HEK293T (cell line): ENCODE data around the gene SAMD14.

Experiments
- CTCF ChIA-PET: fragments of 350-600 bp; formaldehyde crosslinking; extraction: SDS; loops from one replicate; lab custom pipeline; 2021; ENCODE audit warnings: antibody characterized with exemption, inconsistent platforms; lab: Yijun Ruan, JAX
- POLR2A ChIA-PET: fragments of 350-600 bp; formaldehyde crosslinking; extraction: SDS; loops from one replicate; lab custom pipeline; 2020; ENCODE audit warnings: antibody characterized with exemption, inconsistent platforms; lab: Yijun Ruan, JAX
- DNase-seq: peaks from one replicate; pipeline ENCODE4 v3.0.0; 2012; ENCODE audit warnings: mixed read lengths; ENCODE audit errors: extremely low spot score
- ARNT ChIP-seq: fragments of 450-650 bp; IDR thresholded peaks from 2 replicates; pipeline ENCODE4 v1.6.1; 2017; ENCODE audit warnings: mild to moderate bottlenecking
- BHLHE40 ChIP-seq: fragments of 450-650 bp; IDR thresholded peaks from 2 replicates; pipeline ENCODE4 v1.6.1; 2016; ENCODE audit warnings: mild to moderate bottlenecking, moderate library complexity, borderline replicate concordance
- CTBP1 ChIP-seq: fragments of 450-650 bp; IDR thresholded peaks from 2 replicates; pipeline ENCODE4 v1.6.1; 2016; ENCODE audit warnings: borderline replicate concordance
- ELF4 ChIP-seq: fragments of 450-650 bp; IDR thresholded peaks from 2 replicates; pipeline ENCODE4 v1.6.1; 2017; ENCODE audit warnings: antibody characterized with exemption
- FOXA1 ChIP-seq: fragments of 450-650 bp; IDR thresholded peaks from 2 replicates; pipeline ENCODE4 v1.6.1; 2016; ENCODE audit warnings: mild to moderate bottlenecking
- FOXK2 ChIP-seq: fragments of 450-650 bp; IDR thresholded peaks from 2 replicates; pipeline ENCODE4 v1.6.1; 2016; ENCODE audit warnings: mild to moderate bottlenecking
- FOXM1 ChIP-seq: fragments of 450-650 bp; IDR thresholded peaks from 2 replicates; pipeline ENCODE4 v1.6.1; 2017; ENCODE audit warnings: mild to moderate bottlenecking, borderline replicate concordance
- HDGF ChIP-seq: fragments of 450-650 bp; IDR thresholded peaks from 2 replicates; pipeline ENCODE4 v1.6.1; 2017; ENCODE audit warnings: antibody characterized with exemption, borderline replicate concordance
- L3MBTL2 ChIP-seq: fragments of 450-650 bp; conservative IDR thresholded peaks from 2 replicates; pipeline ENCODE4 v1.6.1; 2016; ENCODE audit warnings: mild to moderate bottlenecking
- LEF1 ChIP-seq: fragments of 450-650 bp; IDR thresholded peaks from 2 replicates; pipeline ENCODE4 v1.6.1; 2017; ENCODE audit warnings: mild to moderate bottlenecking, borderline replicate concordance
- NFRKB ChIP-seq: fragments of 450-650 bp; IDR thresholded peaks from 2 replicates; pipeline ENCODE4 v1.6.1; 2016; ENCODE audit warnings: mild to moderate bottlenecking, moderate library complexity
- PKNOX1 ChIP-seq: fragments of 450-650 bp; IDR thresholded peaks from 2 replicates; pipeline ENCODE4 v1.6.1; 2016
- SP1 ChIP-seq: fragments of 450-650 bp; IDR thresholded peaks from 2 replicates; pipeline ENCODE4 v1.6.1; 2017
- SUZ12 ChIP-seq: fragments of 450-650 bp; IDR thresholded peaks from 2 replicates; pipeline ENCODE4 v1.6.1; 2016; ENCODE audit warnings: mild to moderate bottlenecking
- TARDBP ChIP-seq: fragments of 450-650 bp; IDR thresholded peaks from 2 replicates; pipeline ENCODE4 v1.6.1; 2016
- ZNF384 ChIP-seq: fragments of 450-650 bp; IDR thresholded peaks from 2 replicates; pipeline ENCODE4 v1.6.1; 2016

The SAMD14 gene

GRCh38 chr17:50098583-50098982, 31.4 kb downstream of the SAMD14 start:
- POLR2A ChIA-PET: interaction anchor here (1.5 to 2.2 kb wide), 2 partner anchors 54 to 62 kb away, joined by 4 to 11 read pairs; no protein-coding TSS in a partner anchor
- no peak for TF ChIP-seq PKNOX1
- TF ChIP-seq L3MBTL2: no peak
- TF ChIP-seq FOXM1: no peak
- no peak for TF ChIP-seq ZNF384
- no peak for TF ChIP-seq CTBP1
- no peak for TF ChIP-seq SUZ12
- TF ChIP-seq LEF1: no peak
- no peak for TF ChIP-seq BHLHE40
- no peak for TF ChIP-seq HDGF
- TF ChIP-seq FOXA1: no peak
- TF ChIP-seq ELF4: no peak
- no peak for TF ChIP-seq ARNT
- TF ChIP-seq SP1: no peak
- TF ChIP-seq NFRKB: no peak
- CTCF ChIA-PET: interaction anchor here (1.0 kb wide), 1 partner anchor 11 kb away, joined by 3 read pairs; no protein-coding TSS in a partner anchor
- DNase-seq: no peak

- CTCF ChIA-PET: interaction anchor here (1.0 kb wide), 1 partner anchor 10 kb away, joined by 3 read pairs; no protein-coding TSS in a partner anchor
Measured at GRCh38 chr17:50097926-50098325, 32.0 kb downstream of the SAMD14 start.

GRCh38 chr17:50097455-50097854, 32.5 kb downstream of the SAMD14 start:
- TF ChIP-seq CTBP1 (no peak), L3MBTL2 (no peak), BHLHE40 (no peak), TARDBP (no peak), HDGF (no peak), FOXA1 (no peak), ZNF384 (no peak), NFRKB (no peak), SUZ12 (no peak), FOXK2 (no peak), ELF4 (no peak), FOXM1 (no peak), PKNOX1 (no peak), SP1 (no peak), LEF1 (no peak), ARNT (no peak)
- POLR2A ChIA-PET: interaction anchor here (0.6 to 2.2 kb wide), 3 partner anchors 55 to 420 kb away, joined by 3 to 11 read pairs (median 4); no protein-coding TSS in a partner anchor
- CTCF ChIA-PET: interaction anchor here (0.9 to 1.0 kb wide), 2 partner anchors 10 to 72 kb away, joined by 3 read pairs; no protein-coding TSS in a partner anchor
- no peak for DNase-seq

More at GRCh38 chr17:50097926-50098325, 32.0 kb downstream of the SAMD14 start:
- no peak for DNase-seq
- TF ChIP-seq FOXM1 (no peak), L3MBTL2 (no peak), TARDBP (no peak), ZNF384 (no peak), CTBP1 (no peak)
- POLR2A ChIA-PET: interaction anchor here (1.5 to 2.2 kb wide), 2 partner anchors 54 to 63 kb away, joined by 4 to 11 read pairs; no protein-coding TSS in a partner anchor

GRCh38 chr17:50096758-50097157, 33.2 kb downstream of the SAMD14 start:
- ChIA-PET CTCF (interaction anchor here (0.9 kb wide), 2 partner anchors 9 to 73 kb away, joined by 3 read pairs; no protein-coding TSS in a partner anchor), POLR2A (interaction anchor here (0.6 to 2.2 kb wide), 2 partner anchors 56 to 419 kb away, joined by 3 to 11 read pairs; no protein-coding TSS in a partner anchor)
- DNase-seq: no peak
- TF ChIP-seq FOXM1 (no peak), ZNF384 (no peak)

- DNase-seq: no peak
- ChIA-PET CTCF (interaction anchor here (0.9 to 1.0 kb wide), 2 partner anchors 9 to 19 kb away, joined by 3 to 6 read pairs; no protein-coding TSS in a partner anchor), POLR2A (interaction anchor here (0.7 to 1.9 kb wide), 2 partner anchors 28 to 65 kb away, joined by 3 to 12 read pairs; no protein-coding TSS in a partner anchor)
- TF ChIP-seq PKNOX1 (no peak), FOXM1 (no peak), ELF4 (no peak), SUZ12 (no peak), CTBP1 (no peak), L3MBTL2 (no peak), FOXA1 (no peak), NFRKB (no peak), ARNT (no peak), FOXK2 (no peak), BHLHE40 (no peak), SP1 (no peak), LEF1 (no peak), ZNF384 (no peak), TARDBP (no peak), HDGF (no peak)
Measured at GRCh38 chr17:50096092-50096491, 33.9 kb downstream of the SAMD14 start.

GRCh38 chr17:50095626-50096037, 34.3 kb downstream of the SAMD14 start:
- ChIA-PET POLR2A (interaction anchor here (0.7 to 1.9 kb wide), 2 partner anchors 28 to 66 kb away, joined by 3 to 12 read pairs; no protein-coding TSS in a partner anchor), CTCF (interaction anchor here (0.9 to 1.0 kb wide), 2 partner anchors 8 to 19 kb away, joined by 3 to 6 read pairs; no protein-coding TSS in a partner anchor)
- DNase-seq: no peak
- TF ChIP-seq TARDBP (no peak), L3MBTL2 (no peak), CTBP1 (no peak), SP1 (no peak), SUZ12 (no peak), FOXA1 (no peak), LEF1 (no peak), NFRKB (no peak), PKNOX1 (no peak), ZNF384 (no peak), FOXK2 (no peak), FOXM1 (no peak), BHLHE40 (no peak)
